NCI-H1436 treated with DMSO at 0.1 percent for 48 hours (cell line): ENCODE data around the gene KCNK18.
"Not testable (repeated sequence)": the region's sequence is repeated elsewhere in the genome, so short reads cannot be mapped to it uniquely, and the experiment has no call there.

Experiments
- DNase-seq: peaks from one replicate; lab custom pipeline; 2025; lab: John Stamatoyannopoulos, UW

The KCNK18 gene

GRCh38 chr10:117174439-117175214 is 22.7 kb upstream of the KCNK18 start:
- DNase-seq: peak; percentile 67

GRCh38 chr10:117175215-117175900 is 21.9 kb upstream of the KCNK18 start:
- DNase-seq: no peak

- DNase-seq: peak; percentile 17
Measured at GRCh38 chr10:117175901-117176534, 21.3 kb upstream of the KCNK18 start.

GRCh38 chr10:117178190-117178589 is 19.1 kb upstream of the KCNK18 start:
- DNase-seq: no peak

- no peak for DNase-seq
Measured at GRCh38 chr10:117184296-117184695, 13.0 kb upstream of the KCNK18 start.

GRCh38 chr10:117184821-117185220 is 12.5 kb upstream of the KCNK18 start:
- no peak for DNase-seq

- not testable (repeated sequence) for DNase-seq
Measured at GRCh38 chr10:117185817-117186216, 11.5 kb upstream of the KCNK18 start.

GRCh38 chr10:117186832-117187615 is 10.3 kb upstream of the KCNK18 start:
- no peak for DNase-seq

GRCh38 chr10:117188371-117188770 is 8.9 kb upstream of the KCNK18 start:
- no peak for DNase-seq

- DNase-seq: no peak
Measured at GRCh38 chr10:117189557-117189956, 7.7 kb upstream of the KCNK18 start.

- DNase-seq: no peak
Measured at GRCh38 chr10:117198088-117198487, 799 bp downstream of the KCNK18 start.

GRCh38 chr10:117201826-117202225 is 4.5 kb downstream of the KCNK18 start:
- DNase-seq: no peak

GRCh38 chr10:117204316-117204715 is 7.0 kb downstream of the KCNK18 start:
- DNase-seq: no peak

- DNase-seq: no peak
Measured at GRCh38 chr10:117212176-117212575, 14.9 kb downstream of the KCNK18 start.

GRCh38 chr10:117214401-117214800 is 17.1 kb downstream of the KCNK18 start:
- no peak for DNase-seq

- no peak for DNase-seq
Measured at GRCh38 chr10:117215079-117215478, 17.8 kb downstream of the KCNK18 start.

- no peak for DNase-seq
Measured at GRCh38 chr10:117216028-117216427, 18.7 kb downstream of the KCNK18 start.

GRCh38 chr10:117216611-117217195 is 19.4 kb downstream of the KCNK18 start:
- DNase-seq: peak; percentile 33

- no peak for DNase-seq
Measured at GRCh38 chr10:117217196-117217761, 20.0 kb downstream of the KCNK18 start.

- peak; percentile 73 for DNase-seq
Measured at GRCh38 chr10:117218654-117219053, 21.4 kb downstream of the KCNK18 start.

GRCh38 chr10:117221156-117221711 is 23.9 kb downstream of the KCNK18 start:
- DNase-seq: peak; percentile 81
